GM21423 (cell line): Measurements from ENCODE around the gene MEDAG.

Experiments
- ATAC-seq: cut with Tn5 transposase; IDR thresholded peaks from one replicate; pipeline ENCODE4 v1.9.1; 2021; ENCODE audit warnings: mild to moderate bottlenecking, moderate library complexity; ENCODE audit not compliant: unreplicated experiment

The MEDAG gene

DNA sequence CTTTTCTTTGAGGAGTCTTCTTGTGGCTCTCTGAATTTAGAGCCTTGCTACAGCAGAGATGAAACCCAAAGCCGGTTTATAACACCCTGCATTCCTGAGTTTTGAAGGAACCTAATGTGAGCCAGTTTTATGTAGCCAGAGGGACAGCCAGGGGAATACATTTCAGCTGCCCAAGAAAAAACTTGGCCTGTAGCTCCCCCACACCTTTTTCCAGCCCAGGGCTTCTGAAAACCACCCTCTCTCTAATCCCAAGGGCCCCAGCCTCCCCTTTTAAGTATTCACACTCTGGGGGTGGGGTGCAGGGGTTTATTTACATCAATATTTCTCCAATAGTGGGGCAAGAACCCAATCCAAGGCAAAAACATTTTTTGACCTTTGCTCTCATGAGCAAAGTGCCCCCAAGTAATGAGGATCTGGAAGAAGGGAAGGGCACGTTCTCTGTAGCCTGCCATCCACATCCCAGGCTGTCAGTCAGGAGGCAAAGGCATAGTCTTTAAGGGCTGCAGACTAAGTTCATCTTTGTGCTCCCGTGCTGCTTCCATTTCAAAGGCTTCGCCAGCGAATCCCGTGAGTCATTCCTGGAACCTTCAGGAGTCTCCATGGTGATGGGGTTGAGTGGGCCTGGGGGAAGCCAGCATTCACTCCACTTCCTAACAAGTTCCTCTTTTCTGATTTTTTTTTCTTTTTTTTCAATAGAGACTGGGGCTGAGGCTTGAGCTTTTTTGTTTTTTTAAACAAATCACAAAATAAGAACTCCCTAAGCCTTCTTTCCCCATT, 33.2 kb upstream of the MEDAG start:
- no peak for ATAC-seq

DNA sequence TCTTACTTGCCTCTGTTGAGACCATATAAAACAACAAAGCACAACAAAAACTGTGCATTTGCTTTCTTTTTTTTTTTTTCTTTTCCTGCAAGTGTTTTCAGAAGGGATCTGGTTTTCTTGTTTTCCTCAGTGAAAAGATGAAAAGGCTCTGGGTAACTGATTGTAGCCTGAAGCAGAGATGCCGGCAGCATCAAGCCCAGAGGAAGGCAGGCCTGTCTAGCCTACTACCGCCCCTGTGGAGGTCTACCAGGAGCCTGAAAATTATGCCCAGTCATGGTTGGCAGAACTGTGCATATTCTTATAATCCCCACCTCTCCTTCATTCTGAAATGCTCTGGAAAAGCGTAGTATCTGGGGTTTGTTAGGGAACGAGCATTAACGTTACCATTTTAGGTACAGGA, 32.6 kb upstream of the MEDAG start:
- no peak for ATAC-seq

DNA sequence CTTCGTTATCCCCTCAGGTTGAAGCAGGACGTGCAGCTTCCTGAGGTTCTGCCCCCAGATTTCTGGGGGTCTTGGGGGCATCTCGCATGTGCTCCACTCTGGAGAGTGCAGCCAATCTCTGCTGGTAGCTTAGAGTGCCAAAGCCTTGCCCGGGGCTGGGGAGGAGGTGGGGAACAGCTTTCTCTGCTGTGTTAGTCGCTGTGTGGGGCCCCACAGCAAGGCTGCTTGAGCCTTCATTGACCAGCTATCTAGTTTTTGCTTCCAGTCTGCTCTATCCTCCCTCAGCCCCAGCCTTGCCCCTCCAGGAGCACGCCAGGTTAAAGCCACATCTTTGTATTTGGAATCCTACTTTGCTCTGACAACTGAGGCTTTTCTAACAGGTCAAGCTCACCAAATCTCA, 32.0 kb upstream of the MEDAG start:
- ATAC-seq, result no peak

DNA sequence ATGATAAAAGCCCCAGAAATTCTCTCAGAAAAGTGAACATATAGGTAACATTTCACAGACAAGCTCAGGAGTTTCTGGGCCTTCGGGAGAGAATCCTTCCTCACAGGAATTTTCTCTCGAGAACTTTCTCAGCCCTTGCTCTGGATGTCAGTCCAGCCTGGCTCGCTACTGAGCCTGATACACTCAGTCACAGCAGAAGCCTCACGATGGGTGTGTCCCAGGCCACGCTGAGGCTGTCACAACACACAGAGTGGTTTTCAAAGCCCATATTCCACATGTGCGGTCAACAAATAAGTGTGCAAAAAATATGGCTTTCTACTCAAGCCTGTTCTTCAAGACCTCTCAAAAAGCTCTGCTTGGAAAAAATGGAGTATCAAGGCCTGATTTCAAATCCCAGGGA, 31.5 kb upstream of the MEDAG start:
- no peak for ATAC-seq

DNA sequence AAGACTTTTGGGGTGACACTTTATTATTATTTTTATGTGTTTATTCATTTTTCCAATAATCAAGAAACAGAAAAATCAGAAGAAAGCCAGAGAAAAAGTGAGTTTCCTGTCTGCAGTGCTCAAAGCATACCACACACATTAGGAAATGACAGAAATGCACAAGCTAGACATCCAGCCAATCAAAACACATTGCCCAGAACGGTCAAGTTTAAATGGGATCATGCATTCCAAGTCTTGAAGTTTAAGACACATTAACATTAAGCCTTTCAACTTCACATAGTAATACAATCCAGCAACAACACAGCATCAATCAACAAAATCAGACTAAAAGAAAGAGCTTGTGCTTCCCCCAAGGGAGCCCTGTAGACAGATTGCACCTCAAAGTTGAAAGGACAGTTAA, 28.7 kb upstream of the MEDAG start:
- no peak for ATAC-seq

DNA sequence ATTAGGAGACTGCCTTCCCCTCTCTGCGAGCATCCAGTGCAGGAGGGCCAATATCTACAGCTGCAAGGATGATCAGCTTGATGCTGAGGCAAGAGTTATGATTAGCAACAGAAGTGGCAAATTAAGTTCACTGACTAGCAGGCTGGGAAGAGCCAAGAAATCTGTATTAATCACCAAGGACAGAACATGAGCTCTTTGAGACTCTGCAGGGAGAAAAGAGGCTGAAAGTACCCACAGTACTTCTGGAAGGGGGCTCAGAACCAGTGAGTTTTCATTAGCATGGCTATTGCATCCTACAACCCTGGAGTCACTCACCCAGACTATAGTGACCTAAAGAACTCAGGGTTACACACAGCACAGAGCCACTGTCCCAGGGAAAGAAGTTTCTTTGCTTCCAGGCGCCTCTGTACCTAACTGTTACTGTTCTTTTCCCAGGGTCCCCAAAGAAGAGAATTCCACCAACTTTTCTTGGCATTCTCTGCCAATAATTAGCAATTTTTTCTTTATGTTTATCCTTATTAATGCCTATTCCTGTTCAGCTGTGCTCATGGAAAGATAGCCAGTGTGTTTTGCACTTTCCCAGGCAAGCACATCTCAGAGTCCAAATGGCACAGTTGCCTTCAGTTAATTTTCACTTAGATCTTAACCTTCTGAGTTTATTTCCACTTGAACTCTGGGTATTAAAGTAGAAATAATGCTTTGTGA, 25.8 kb upstream of the MEDAG start:
- no peak for ATAC-seq

DNA sequence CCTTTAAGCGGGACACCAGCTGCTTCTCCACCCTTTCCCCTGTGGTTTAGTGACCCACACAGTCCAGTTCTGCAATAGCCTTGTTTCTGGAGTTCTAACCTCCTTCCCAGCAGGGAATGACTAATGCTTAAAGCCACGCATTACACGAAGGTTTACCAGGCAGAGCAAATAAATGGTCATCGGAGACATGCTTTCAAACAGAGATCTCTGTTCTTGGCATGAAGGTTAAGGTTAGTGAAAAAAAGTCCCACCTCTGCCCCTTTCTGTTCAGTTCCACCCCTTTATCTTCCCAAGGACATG, 25.3 kb upstream of the MEDAG start:
- ATAC-seq, result no peak

DNA sequence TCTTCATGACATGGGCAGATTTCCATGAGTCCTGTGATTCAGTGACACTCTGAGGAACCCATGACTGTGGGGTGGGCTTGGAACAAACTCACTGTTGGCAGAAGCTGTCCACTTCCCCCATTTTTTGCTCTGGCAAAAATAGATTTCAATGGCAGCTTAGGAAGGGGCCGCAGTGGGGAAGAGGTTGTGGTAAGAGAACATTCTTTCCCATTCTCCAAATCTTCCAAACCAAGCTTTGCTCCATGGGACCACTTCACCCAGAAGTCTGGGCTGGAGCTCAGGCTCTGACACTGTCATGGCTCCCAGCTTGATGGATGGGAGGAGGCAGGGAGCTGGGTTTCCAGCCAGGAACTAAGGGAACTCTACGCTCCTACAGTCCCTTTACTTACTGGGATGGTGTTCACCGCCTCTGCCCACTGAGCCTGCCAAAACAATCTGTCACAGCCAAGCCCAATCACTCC, 24.9 kb upstream of the MEDAG start:
- no peak for ATAC-seq

DNA sequence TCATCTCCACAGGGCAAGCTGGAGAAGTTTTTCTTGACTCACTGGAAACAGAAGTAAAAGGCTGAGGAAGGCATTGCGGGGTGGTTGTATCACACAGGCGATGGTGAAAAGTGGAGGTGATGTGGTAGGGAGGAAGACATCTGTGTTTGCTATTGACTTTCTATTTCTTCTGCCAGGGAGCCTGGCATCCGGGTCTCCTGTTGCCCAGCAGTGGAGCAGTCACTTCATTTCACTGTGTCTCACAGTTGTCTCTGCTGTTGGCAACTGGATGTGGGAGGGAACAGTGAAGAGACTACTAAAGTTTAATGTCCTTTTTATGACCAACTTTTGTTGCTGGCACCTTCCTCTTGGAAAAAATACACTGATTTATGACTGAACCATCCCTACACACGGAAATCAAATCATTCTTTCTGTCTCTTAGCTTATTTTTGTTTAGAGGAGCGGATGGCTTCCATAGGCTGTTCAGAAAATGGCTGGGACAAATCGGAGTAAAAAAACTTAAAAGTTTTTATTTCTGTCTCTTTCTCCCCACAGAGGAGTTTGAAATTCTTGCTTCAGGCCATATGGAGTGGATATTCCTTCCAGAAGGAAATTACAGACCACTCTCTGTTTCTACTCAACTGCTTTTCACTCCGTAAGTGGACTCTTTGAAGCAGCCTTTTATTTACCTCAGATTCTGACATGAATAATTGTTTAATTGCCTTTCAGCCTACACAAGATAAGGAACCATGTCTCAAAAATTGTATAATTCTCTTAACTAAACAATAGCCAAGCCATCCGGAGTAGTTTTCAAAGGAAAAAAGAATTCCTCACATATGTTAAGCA, 23.8 kb upstream of the MEDAG start:
- no peak for ATAC-seq

DNA sequence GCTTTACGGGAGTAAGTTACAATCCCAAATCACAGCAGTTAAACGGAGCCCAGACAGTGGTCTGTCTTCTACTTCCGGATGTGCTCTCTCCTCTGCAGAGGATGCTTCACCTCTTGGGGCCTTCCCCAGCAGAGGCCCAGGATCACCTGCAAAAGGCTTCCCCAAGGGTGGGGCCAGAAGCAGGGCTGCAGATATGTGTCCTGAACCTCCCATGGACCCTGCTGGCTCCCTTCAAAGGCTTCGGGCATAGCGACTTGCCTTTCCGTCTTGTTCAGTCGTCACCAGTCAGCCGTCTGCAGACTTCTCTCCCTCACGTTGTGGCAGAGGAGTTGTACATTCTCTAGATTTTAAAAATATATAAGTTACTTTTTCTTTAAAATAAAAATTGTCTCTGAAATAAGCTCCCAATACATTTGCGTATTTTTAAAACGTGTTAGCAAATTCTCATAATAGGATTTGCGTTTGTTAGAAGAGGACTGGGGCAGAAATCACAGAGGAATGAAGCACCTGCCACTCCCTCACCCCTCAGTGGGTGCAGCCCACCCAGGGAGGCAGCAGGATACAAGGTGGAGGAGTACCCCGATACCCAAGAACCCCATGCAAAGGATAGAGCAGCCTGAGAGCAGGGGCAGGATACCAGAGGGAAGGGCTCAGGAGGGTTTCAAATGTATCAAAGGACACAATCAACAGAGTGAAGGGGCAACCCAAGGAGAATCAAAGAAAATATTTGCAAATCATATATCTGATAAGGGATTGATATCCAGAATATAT, 22.9 kb upstream of the MEDAG start:
- no peak for ATAC-seq

DNA sequence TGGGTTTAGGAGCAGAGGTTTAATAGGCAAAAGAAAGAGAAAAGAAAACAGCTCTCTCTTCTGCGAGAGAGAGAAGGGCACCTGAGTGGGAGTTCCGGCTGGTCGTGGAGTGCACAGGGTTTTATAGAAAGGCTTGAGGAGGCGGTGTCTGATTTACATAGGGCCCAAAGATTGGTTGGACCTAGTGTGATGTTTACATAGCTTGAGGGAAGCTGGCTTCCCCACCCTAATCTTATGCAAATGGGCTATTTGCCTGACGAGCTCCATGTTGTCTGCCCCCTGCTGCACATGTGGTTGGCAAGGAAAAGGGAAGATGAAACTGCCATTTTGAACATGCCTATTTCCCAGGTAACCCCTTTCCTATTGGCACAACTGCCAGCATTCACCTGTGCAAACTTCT, 21.5 kb upstream of the MEDAG start:
- ATAC-seq, result no peak

DNA sequence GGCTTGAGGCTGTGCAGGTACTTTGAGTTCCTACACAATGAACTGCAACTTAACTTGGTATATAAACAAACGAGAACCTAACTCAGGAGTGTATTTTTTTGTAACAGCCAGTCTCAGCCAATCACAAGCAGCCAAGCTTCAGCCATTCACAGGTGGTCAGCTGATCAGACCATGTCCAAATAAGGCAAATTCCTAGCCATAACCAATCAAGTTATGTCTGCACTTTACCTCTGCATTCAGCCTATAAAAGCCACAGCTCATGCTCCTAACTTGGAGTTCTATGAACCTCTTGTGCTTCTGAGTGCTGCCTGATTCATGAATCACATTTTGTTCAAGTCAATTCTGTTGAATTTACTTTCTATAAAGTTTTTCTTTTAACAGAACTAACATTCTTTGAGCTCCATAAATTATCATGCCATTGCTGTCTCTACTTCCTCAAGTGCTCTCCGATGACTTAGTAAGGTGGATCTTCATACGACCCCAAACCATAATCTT, 16.8 kb upstream of the MEDAG start:
- no peak for ATAC-seq

DNA sequence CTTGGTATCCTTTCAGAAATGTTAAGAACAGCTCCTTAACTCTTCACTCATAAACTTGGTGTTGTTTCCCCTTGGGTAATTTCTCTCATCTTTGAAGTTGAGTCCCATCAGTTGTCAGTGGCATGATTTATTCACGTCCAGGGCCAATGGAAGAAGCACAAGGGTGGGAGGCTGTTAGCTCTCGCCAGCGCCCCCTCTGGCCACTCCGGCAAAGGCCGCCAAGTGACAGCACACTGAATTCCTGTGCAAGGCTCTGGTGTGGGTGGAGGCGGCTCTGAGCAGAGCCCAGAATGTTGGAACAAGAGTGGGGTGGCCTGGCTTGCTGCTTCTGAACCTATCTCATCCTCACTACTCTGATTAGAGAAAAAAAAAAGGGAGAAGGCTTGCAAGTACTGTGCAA, 13.1 kb upstream of the MEDAG start:
- ATAC-seq, result no peak

DNA sequence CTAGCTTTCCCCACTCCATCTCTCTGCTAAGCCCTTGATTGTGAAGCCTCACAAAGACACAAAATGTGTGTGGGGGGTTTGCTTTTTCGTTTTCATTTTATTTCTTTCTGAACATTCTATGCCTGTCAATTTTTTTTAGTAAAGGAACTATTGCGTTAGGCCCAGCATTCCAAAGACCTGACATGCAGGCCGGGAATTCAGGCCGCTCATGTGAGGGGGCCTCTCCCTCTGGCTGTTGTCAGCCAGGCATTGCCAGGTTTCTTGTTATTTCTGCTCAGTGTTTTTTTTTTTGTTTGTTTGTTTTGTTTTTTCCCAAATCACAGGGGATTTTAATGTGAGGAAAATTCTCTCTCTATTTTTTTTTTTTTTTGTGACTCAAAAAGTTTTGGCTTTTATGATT, 10.3 kb upstream of the MEDAG start:
- ATAC-seq, result no peak

DNA sequence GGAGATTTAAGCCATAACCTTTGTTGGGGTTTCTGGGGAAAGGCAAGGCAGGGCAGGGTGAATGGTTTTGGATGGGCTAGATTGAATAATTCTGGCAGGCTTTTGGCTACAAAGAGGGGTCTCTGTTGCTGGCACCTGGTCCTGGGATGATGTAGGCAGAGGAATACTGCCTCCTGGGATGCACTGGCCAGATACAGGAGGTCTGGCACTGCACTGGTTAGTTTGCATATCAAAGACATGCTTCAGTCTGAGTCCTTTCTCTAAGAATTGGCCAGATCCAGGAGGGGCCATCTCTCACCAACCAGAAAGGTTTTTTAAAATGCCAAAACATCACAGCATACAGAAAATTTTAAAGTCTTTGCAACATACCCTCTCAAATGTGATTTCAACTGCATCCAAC, 8.0 kb upstream of the MEDAG start:
- no peak for ATAC-seq

DNA sequence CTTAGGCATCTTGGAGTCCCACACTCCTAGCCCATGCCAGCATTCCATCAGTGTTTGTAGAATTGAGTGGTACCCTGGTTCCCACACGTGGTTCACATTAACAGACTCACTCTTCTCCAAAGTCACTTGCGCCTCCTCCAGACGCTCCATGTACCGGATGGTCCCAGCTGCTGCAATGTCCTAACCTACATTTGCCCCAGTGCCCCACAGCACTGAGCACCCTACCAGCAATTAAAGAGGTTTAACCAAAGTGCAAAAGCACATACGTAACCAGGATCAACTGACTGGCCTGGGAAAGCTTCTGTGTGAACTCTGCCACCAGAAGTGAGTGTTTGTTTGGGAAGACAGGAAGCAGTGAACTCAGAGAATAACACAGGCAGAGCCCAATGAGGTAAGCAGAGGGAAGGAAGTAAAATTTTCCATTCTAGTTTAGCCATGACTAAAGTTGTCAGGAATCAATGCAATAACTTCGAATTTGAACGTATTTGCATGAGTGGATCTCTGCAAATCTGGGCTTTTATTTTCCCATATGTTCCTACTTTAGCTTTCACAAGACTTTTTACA, 7.3 kb upstream of the MEDAG start:
- no peak for ATAC-seq

DNA sequence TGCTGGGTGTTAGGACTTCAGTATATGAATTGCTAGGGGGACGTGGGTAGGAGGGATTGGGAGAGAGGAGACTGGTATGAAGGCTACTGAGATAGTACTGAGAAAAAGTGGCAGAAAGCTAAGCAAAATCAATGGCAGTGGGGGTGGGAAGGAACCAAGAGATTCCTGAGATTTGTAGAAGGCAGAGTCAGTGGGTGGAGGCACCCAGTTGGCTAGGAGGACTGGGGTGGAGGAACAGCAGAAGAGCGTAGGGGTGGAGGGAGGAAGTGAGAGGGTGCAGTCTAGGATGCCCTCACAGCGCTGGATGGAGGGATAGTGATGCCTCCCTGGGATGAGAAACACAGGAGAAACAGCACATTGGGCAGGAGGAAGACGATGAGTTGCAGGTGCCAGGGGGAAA, 5.6 kb upstream of the MEDAG start:
- ATAC-seq, result no peak

DNA sequence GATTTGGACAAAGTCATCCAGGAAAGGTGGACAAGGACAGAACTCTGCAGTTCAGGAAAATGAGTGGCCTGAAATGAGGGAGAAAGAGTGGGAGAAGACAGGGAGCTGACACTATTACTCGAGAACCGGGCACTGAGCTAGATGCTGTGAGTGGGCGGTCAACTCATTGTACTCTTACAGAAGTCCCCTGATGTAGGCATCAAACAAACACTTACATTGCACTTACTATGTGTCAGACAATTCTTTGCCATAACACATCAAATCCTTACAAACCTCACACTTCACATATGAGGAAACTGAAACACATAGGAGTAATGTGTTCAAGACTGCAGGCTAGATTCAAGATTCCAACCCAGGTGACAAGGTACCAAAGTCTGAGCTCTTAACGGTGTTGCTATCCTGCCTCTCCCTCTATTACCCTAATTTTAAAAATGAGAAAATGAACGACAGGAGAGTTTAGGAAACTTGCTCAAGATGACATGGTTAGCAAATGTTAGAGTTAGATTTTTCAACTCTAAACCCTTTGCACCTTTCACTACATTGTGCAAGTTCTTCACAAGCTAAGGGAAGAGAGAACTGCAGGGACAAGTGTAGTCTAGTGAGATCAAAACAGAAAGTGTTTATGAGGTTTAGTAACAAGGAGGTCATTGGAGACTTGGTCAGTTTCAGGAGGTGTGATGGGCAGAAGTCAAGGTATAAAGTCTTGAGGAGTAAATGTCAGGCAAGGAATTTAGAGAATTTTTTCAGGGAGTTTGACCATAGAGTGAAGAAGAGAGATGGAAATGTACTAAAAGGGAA, 4.9 kb upstream of the MEDAG start:
- ATAC-seq, result no peak

DNA sequence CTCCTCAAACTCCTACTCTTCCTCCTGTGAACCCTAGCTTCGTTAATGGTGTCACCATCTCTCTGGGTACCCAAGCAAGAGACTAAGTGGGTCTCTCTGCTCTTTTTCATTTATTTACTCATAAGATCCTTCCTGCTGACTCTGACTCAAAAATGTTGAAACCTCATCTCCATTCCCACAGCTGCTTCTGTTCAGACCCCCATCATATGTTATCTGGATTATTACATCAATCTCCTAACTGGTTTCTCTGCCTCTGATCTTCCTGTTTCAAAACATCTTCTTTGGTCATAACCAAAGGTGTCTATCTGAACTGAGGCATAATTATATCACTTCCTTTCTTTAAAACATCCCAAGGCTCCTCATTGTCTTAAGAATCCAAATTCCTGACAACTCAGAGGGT, 2.0 kb upstream of the MEDAG start:
- no peak for ATAC-seq
